Smooth muscle cell (in vitro differentiated cells): ENCODE measurements around the gene MYO18B. TPM values are rescaled to one million over a fixed set of nuclear protein-coding genes. Genes with fewer than 3 reads are reported as not detected.
A peak's percentile ranks its signal among the peaks of the same experiment; 100 is the strongest.

Experiments
- DNase-seq: peaks from one replicate; lab custom pipeline; 2025; ENCODE audit not compliant: unreplicated experiment; lab: John Stamatoyannopoulos, UW
- H2AFZ ChIP-seq: fragments of 200-600 bp; sonication (generic); 2 replicates; pipeline ENCODE4 v1.6.0; 2016; ENCODE audit warnings: antibody characterized with exemption, low read depth, mild to moderate bottlenecking
- H3F3A ChIP-seq: fragments of 200-600 bp; sonication (generic); 2 replicates; pipeline ENCODE4 v1.6.0; 2017; ENCODE audit warnings: antibody characterized with exemption, low read depth
- H3K27ac ChIP-seq: fragments of 200-600 bp; sonication (generic); 2 replicates; pipeline ENCODE4 v1.5.1; 2016; ENCODE audit warnings: low read depth, mild to moderate bottlenecking
- H3K27me3 ChIP-seq: fragments of 200-600 bp; sonication (generic); 2 replicates; pipeline ENCODE4 v1.6.1; 2016; ENCODE audit warnings: low read depth, mild to moderate bottlenecking
- H3K36me3 ChIP-seq: fragments of 200-600 bp; sonication (generic); 2 replicates; pipeline ENCODE4 v1.5.1; 2016; ENCODE audit warnings: low read depth
- H3K4me1 ChIP-seq: fragments of 200-600 bp; sonication (generic); 2 replicates; pipeline ENCODE4 v1.5.1; 2016; ENCODE audit warnings: low read depth
- H3K4me2 ChIP-seq: fragments of 200-600 bp; sonication (generic); 2 replicates; pipeline ENCODE4 v1.6.0; 2016; ENCODE audit warnings: mild to moderate bottlenecking
- H3K4me3 ChIP-seq: fragments of 200-600 bp; sonication (generic); 2 replicates; pipeline ENCODE4 v1.5.1; 2016; ENCODE audit warnings: mild to moderate bottlenecking
- H3K79me2 ChIP-seq: fragments of 200-600 bp; sonication (generic); 2 replicates; pipeline ENCODE4 v1.6.0; 2016; ENCODE audit warnings: low read depth, mild to moderate bottlenecking
- H3K9ac ChIP-seq: fragments of 200-600 bp; sonication (generic); 2 replicates; pipeline ENCODE4 v1.6.0; 2016; ENCODE audit warnings: low read depth
- H3K9me3 ChIP-seq: fragments of 200-600 bp; sonication (generic); replicated peaks from 2 replicates; pipeline ENCODE4 v1.5.1; 2016; ENCODE audit warnings: low read depth
- H4K20me1 ChIP-seq: fragments of 200-600 bp; sonication (generic); 2 replicates; pipeline ENCODE4 v1.6.0; 2016; ENCODE audit warnings: low read depth
- WGBS: methylation state at CpG from one replicate; pipeline ENCODE4 v1.1.7; 2016; ENCODE audit warnings: low lambda C conversion rate; 5-methylcytosine and 5-hydroxymethylcytosine counted together
- polyA plus RNA-seq: library from polyadenylated mRNA; unstranded; fragments of >200 nt; fragmentation: Nextera tagmentation; extraction: Ambion mirVana; gene quantifications from 2 replicates; pipeline ENCODE4 v1.2.1, GENCODE V29; 2016
- total RNA-seq: library from RNA; depleted of rRNA; stranded (reverse); fragments of >200 nt; gene quantifications from 2 replicates; pipeline ENCODE4 v1.2.3, GENCODE V29; 2014
- TF ChIP-seq, protein P1 (sequence below): fragments of 200-600 bp; sonication (generic); IDR thresholded peaks from 2 replicates; pipeline ENCODE4 v1.5.1; 2017; ENCODE audit warnings: borderline replicate concordance, mild to moderate bottlenecking, antibody characterized with exemption; ENCODE audit not compliant: insufficient read depth, poor library complexity, severe bottlenecking

The MYO18B gene
- total and polyA plus RNA-seq, 2 experiments from 2014 or later, result 0.13 to 1.2 TPM

DNA sequence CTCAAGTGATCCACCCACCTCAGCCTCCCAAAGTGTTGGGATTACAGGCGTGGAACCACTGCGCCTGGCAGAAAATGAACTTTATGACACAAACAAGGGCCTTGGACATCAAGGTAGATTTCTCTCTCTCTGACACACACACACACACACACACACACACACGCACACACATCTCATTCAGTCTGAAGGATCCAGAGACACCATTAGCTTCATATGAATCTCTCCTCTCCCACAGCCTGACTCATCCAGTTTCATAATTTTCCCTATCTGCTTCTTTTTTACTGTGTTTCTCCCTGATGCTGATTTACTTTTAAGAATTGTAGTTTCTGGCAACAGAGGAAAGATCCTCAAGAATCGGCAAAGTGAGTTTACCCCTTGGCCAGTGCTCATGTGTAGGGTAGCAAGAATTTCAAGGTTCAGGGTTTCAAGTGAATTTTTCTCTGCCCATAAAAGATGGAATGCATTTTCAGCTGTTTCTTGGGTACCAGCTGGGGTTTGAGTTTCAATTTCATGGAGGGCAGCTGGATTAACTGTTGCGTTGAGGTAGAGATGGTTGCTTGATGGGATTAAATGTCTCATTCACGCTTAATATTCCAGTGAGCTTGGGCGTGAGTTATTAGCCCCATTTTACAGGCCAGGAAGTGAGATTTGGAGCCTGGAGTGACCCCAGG lies 3.5 kb downstream of the MYO18B start:
- H3K4me1 ChIP-seq, result no peaks in the 10 kb centered on the region

DNA sequence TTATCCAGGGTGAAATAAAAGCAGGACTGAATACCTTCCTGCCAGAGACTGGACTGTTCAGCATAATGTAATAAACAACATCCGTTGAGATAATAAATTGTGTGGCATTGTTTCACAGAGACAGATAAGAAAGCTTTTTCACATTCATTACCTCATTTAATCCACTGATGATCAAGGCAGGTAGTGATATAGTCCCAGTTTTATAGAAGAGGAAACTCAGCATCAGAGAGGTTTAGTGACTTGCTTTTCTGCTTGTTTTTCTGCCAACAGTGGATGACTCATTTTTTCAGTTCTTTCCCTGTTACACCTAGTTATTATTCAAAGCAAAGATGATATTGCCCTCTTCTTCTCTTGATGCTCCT lies 4.0 kb downstream of the MYO18B start:
- Histone ChIP-seq H3K4me2 (no peak overlapping the region), H3K27me3 (no peaks in the 10 kb centered on the region), H2AFZ (no peak overlapping the region), H3K36me3 (no peaks in the 10 kb centered on the region), H3K27ac (peak overlapping the region; percentile 4), H3K79me2 (no peaks in the 10 kb centered on the region), H3K4me1 (no peaks in the 10 kb centered on the region), H3K4me3 (no peak overlapping the region), H3F3A (no peaks in the 10 kb centered on the region), H4K20me1 (no peaks in the 10 kb centered on the region), H3K9ac (no peak overlapping the region), H3K9me3 (no peaks in the 10 kb centered on the region)
- no peak for DNase-seq
- TF ChIP-seq, protein P1, sequence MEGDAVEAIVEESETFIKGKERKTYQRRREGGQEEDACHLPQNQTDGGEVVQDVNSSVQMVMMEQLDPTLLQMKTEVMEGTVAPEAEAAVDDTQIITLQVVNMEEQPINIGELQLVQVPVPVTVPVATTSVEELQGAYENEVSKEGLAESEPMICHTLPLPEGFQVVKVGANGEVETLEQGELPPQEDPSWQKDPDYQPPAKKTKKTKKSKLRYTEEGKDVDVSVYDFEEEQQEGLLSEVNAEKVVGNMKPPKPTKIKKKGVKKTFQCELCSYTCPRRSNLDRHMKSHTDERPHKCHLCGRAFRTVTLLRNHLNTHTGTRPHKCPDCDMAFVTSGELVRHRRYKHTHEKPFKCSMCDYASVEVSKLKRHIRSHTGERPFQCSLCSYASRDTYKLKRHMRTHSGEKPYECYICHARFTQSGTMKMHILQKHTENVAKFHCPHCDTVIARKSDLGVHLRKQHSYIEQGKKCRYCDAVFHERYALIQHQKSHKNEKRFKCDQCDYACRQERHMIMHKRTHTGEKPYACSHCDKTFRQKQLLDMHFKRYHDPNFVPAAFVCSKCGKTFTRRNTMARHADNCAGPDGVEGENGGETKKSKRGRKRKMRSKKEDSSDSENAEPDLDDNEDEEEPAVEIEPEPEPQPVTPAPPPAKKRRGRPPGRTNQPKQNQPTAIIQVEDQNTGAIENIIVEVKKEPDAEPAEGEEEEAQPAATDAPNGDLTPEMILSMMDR, result no peak
- 48% methylated on average over 1 of the region's 1 CpG for WGBS

More for the DNA sequence above, 3.5 kb downstream of the MYO18B start:
- no peaks in the 10 kb centered on the region for H4K20me1 ChIP-seq
- H3K4me3 ChIP-seq, result no peak overlapping the region
- H3K36me3 ChIP-seq, result no peaks in the 10 kb centered on the region
- no peak overlapping the region for H3K4me2 ChIP-seq
- H3K79me2 ChIP-seq, result no peaks in the 10 kb centered on the region
- no peaks in the 10 kb centered on the region for H3K27me3 ChIP-seq
- no peak overlapping the region for H3K9ac ChIP-seq
- no peaks in the 10 kb centered on the region for H3K9me3 ChIP-seq
- TF ChIP-seq, protein P1, result no peak
- WGBS, result 76% methylated on average over 7 of the region's 7 CpGs
- H3F3A ChIP-seq, result no peaks in the 10 kb centered on the region
- H2AFZ ChIP-seq, result no peak overlapping the region
- DNase-seq, result no peak
- peak overlapping the region; percentile 4 for H3K27ac ChIP-seq

DNA sequence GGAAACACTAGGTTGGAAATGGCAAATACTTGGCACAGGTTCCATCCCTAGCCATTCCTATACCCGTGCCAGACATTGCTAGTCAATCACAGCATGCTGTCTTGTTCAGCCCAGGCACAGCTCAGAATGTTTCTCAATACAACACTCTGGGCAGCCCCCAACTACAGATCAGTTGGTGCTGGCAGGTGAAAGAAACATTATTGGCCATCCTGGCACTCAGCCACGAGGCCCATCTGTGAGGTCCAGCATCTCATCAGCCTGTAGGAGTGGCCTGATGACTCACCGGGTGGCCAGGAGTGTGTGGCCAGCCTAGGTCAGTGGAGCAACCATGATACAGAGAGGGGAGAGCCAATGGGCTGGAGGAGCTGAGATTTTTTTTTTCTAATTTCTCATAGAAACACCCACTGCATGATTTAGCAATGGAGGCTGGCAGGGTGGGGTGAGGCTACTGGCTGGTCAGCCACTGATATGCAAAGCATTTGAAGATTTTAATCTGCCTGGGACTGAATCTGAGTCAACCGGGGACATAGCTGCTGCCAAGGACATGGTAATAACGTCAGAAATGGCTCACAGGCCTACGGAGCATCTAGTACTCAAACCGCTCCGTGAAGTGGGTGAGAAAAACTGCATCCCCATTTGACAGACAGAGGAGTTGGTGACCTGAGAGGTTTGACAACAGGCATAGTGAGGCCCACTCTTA lies 5.4 kb downstream of the MYO18B start:
- no peaks in the 10 kb centered on the region for H3K79me2 ChIP-seq
- TF ChIP-seq, protein P1, result no peak
- no peaks in the 10 kb centered on the region for H3K9me3 ChIP-seq
- no peaks in the 10 kb centered on the region for H3K4me1 ChIP-seq
- H3K9ac ChIP-seq, result no peak overlapping the region
- H3K4me3 ChIP-seq, result no peak overlapping the region
- H3F3A ChIP-seq, result no peaks in the 10 kb centered on the region
- DNase-seq, result no peak
- H3K27ac ChIP-seq, result no peak overlapping the region
- H3K4me2 ChIP-seq, result no peak overlapping the region
- no peaks in the 10 kb centered on the region for H3K27me3 ChIP-seq
- 55% methylated on average over 8 of the region's 8 CpGs for WGBS
- H4K20me1 ChIP-seq, result no peaks in the 10 kb centered on the region
- no peaks in the 10 kb centered on the region for H3K36me3 ChIP-seq
- H2AFZ ChIP-seq, result no peak overlapping the region
